GM12878 (cell line): ENCODE results near the gene C16orf92. TPM values are rescaled to one million over a fixed set of nuclear protein-coding genes. Genes with fewer than 3 reads are reported as not detected.

Experiments
- BHLHE40 ChIP-seq, 2 experiments: fragments of 450-650 bp in 1 of 2; IDR thresholded peaks; 2 replicates each; pipeline ENCODE4 v1.6.1; 2011 to 2017; ENCODE audit warnings: low read depth in 2 of 2, borderline replicate concordance in 1 of 2, improper control_type of control experiment in 1 of 2, low read length in 1 of 2, mild to moderate bottlenecking in 1 of 2
- CBX3 ChIP-seq: fragments of 200-600 bp; sonication (generic); IDR thresholded peaks from 2 replicates; pipeline ENCODE4 v1.6.1; 2016; ENCODE audit warnings: low read depth, borderline replicate concordance
- CTCF ChIP-seq, 3 experiments: IDR thresholded peaks in 2 of 3; conservative IDR thresholded peaks in 1 of 3; 2 replicates each; pipeline ENCODE4 v1.5.1; 2011; ENCODE audit warnings: low read depth in 3 of 3, low read length in 3 of 3, mild to moderate bottlenecking in 3 of 3, control low read depth in 2 of 3, moderate library complexity in 2 of 3, inconsistent platforms in 1 of 3, mixed read lengths in 1 of 3; ENCODE audit not compliant: control insufficient read depth in 2 of 3, insufficient read depth in 1 of 3; ENCODE audit errors: extremely low read depth in 1 of 3
- E4F1 ChIP-seq: fragments of 450-650 bp; IDR thresholded peaks from 2 replicates; pipeline ENCODE4 v1.6.1; 2018; ENCODE audit warnings: borderline replicate concordance, mild to moderate bottlenecking; ENCODE audit not compliant: partially characterized antibody
- FOS ChIP-seq: IDR thresholded peaks from 3 replicates; pipeline ENCODE4 v1.6.1; 2011; ENCODE audit warnings: borderline replicate concordance; ENCODE audit not compliant: insufficient read length; ENCODE audit errors: extremely low read depth
- GABPA ChIP-seq: IDR thresholded peaks from 2 replicates; pipeline ENCODE4 v1.6.1; 2014; ENCODE audit warnings: antibody characterized with exemption, low read depth, mild to moderate bottlenecking, inconsistent platforms
- GATAD2B ChIP-seq: fragments of 450-650 bp; conservative IDR thresholded peaks from 2 replicates; pipeline ENCODE4 v1.6.1; 2017; ENCODE audit warnings: low read depth, mild to moderate bottlenecking, moderate library complexity
- IKZF1 ChIP-seq: fragments of 450-650 bp; conservative IDR thresholded peaks from 2 replicates; pipeline ENCODE4 v1.6.1; 2017; ENCODE audit warnings: antibody characterized with exemption, mild to moderate bottlenecking
- KLF5 ChIP-seq: fragments of 450-650 bp; IDR thresholded peaks from 2 replicates; pipeline ENCODE4 v1.6.1; 2014; ENCODE audit warnings: mild to moderate bottlenecking; ENCODE audit not compliant: partially characterized antibody
- MYC ChIP-seq: IDR thresholded peaks from 2 replicates; pipeline ENCODE4 v1.6.1; 2011; ENCODE audit warnings: mild to moderate bottlenecking, low read length, moderate library complexity, inconsistent platforms; ENCODE audit not compliant: insufficient read depth, insufficient replicate concordance, insufficient read length, severe bottlenecking
- NFYB ChIP-seq: IDR thresholded peaks from 2 replicates; pipeline ENCODE4 v1.6.1; 2011; ENCODE audit warnings: low read depth, mild to moderate bottlenecking, low read length, improper control_type of control experiment, moderate library complexity; ENCODE audit not compliant: insufficient read depth
- PML ChIP-seq: IDR thresholded peaks from 2 replicates; pipeline ENCODE4 v1.6.1; 2012; ENCODE audit warnings: low read length, inconsistent platforms
- RAD21 ChIP-seq: IDR thresholded peaks from 2 replicates; pipeline ENCODE4 v1.6.1; 2011; ENCODE audit warnings: mild to moderate bottlenecking, low read depth, low read length, moderate library complexity; ENCODE audit not compliant: insufficient read depth
- RCOR1 ChIP-seq: conservative IDR thresholded peaks from 2 replicates; pipeline ENCODE4 v1.6.1; 2012; ENCODE audit warnings: low read depth, low read length, improper control_type of control experiment
- RUNX3 ChIP-seq: IDR thresholded peaks from 2 replicates; pipeline ENCODE4 v1.6.1; 2012; ENCODE audit warnings: low read length, inconsistent platforms
- SIN3A ChIP-seq: IDR thresholded peaks from 2 replicates; pipeline ENCODE4 v1.6.1; 2012; ENCODE audit warnings: low read depth, low read length, improper control_type of control experiment
- SMC3 ChIP-seq: IDR thresholded peaks from 2 replicates; pipeline ENCODE4 v1.6.1; 2011; ENCODE audit warnings: low read length, improper control_type of control experiment, borderline replicate concordance
- STAT3 ChIP-seq: IDR thresholded peaks from 2 replicates; pipeline ENCODE4 v1.6.1; 2011; ENCODE audit warnings: low read depth, low read length, improper control_type of control experiment
- TAF1 ChIP-seq: IDR thresholded peaks from 2 replicates; pipeline ENCODE4 v1.6.1; 2011; ENCODE audit warnings: mild to moderate bottlenecking, low read depth, low read length, borderline replicate concordance
- TCF7 ChIP-seq: IDR thresholded peaks from 2 replicates; pipeline ENCODE4 v1.6.1; 2014; ENCODE audit warnings: antibody characterized with exemption, borderline replicate concordance
- ZNF24 ChIP-seq: fragments of 450-650 bp; IDR thresholded peaks from 2 replicates; pipeline ENCODE4 v1.6.1; 2017; ENCODE audit warnings: antibody characterized with exemption, mild to moderate bottlenecking
- polyA plus RNA-seq, 11 experiments: library from polyadenylated mRNA; depleted of rRNA in 4 of 11; unstranded in 6 of 11; stranded (reverse) in 5 of 11; fragments of >200 nt; fragmentation: Nextera tagmentation in 4 of 11; fragmentation: Illumina TruSeq in 1 of 11; extraction: Ambion mirVana in 4 of 11; extraction: Trizol in 1 of 11; gene quantifications; 1 replicate in 1 of 11; 2 replicates in 10 of 11; pipeline versions ENCODE4 v1.2.1 to v1.2.3, GENCODE V29; 2011 to 2016; ENCODE audit warnings: inconsistent platforms in 2 of 11, missing spikeins in 2 of 11, low read depth in 1 of 11
- total RNA-seq, 4 experiments: library from RNA; depleted of rRNA in 3 of 4; stranded (reverse); fragments of >200 nt in 3 of 4; fragmentation: Illumina TruSeq in 1 of 4; extraction: Trizol in 1 of 4; gene quantifications; 2 replicates each; pipeline versions ENCODE4 v1.2.1 to v1.2.3, GENCODE V29; 2013 to 2021
- TF ChIP-seq, protein P1 (sequence below): fragments of 450-650 bp; conservative IDR thresholded peaks from 2 replicates; pipeline ENCODE4 v1.6.1; 2017; ENCODE audit warnings: mild to moderate bottlenecking, moderate library complexity

C16orf92 gene
- total and polyA plus RNA-seq, 10 of the 15 experiments (the other 5 are each of a cell fraction or from before 2014, with no cell fraction given) = not detected

- TF ChIP-seq CTCF (IDR thresholded peaks at IDR 0.05 in 2 of 3, conservative IDR thresholded peaks at IDR 0.05 in 1 of 3; ENCODE audit: control insufficient read depth in 2 of 3, extremely low read depth in 1 of 3, insufficient read depth in 1 of 3, low read depth in 3 of 3, low read length in 3 of 3) = no peak
- no peak for TF ChIP-seq STAT3
- no peak for TF ChIP-seq GABPA
- TF ChIP-seq TCF7 = no peak
- TF ChIP-seq FOS = no peak
- peak; percentile 97 for TF ChIP-seq PML
- no peak for TF ChIP-seq SMC3
- TF ChIP-seq GATAD2B = peak; percentile 94
- TF ChIP-seq BHLHE40 (IDR thresholded peaks at IDR 0.05; ENCODE audit: borderline replicate concordance in 1 of 2, low read depth in 2 of 2, low read length in 1 of 2) = peak; percentile 65 to 79
- TF ChIP-seq IKZF1 = peak; percentile 98
- no peak for TF ChIP-seq E4F1
- peak; percentile 62; the same call in 1 of the 2 replicates for TF ChIP-seq TAF1
- TF ChIP-seq, protein P1, sequence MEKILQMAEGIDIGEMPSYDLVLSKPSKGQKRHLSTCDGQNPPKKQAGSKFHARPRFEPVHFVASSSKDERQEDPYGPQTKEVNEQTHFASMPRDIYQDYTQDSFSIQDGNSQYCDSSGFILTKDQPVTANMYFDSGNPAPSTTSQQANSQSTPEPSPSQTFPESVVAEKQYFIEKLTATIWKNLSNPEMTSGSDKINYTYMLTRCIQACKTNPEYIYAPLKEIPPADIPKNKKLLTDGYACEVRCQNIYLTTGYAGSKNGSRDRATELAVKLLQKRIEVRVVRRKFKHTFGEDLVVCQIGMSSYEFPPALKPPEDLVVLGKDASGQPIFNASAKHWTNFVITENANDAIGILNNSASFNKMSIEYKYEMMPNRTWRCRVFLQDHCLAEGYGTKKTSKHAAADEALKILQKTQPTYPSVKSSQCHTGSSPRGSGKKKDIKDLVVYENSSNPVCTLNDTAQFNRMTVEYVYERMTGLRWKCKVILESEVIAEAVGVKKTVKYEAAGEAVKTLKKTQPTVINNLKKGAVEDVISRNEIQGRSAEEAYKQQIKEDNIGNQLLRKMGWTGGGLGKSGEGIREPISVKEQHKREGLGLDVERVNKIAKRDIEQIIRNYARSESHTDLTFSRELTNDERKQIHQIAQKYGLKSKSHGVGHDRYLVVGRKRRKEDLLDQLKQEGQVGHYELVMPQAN = peak; percentile 91
- peak; percentile 66; the same call in 1 of the 2 replicates for TF ChIP-seq SIN3A
- no peak for TF ChIP-seq RCOR1
- no peak for TF ChIP-seq CBX3
- no peak; the same call in 1 of the 2 replicates for TF ChIP-seq RUNX3
- TF ChIP-seq ZNF24 = no peak
- TF ChIP-seq RAD21 = no peak
- TF ChIP-seq MYC = peak; percentile 82
- peak; percentile 71 for TF ChIP-seq KLF5
- peak; percentile 80; the same call in 1 of the 2 replicates for TF ChIP-seq NFYB
Measured at GRCh38 chr16:30065102-30065942, 42.3 kb downstream of the C16orf92 start, which contains the start of gene ALDOA (continued).
